ENCODE measurements around the gene OXCT2. TPM values are rescaled to one million over a fixed set of nuclear protein-coding genes. Genes with fewer than 3 reads are reported as not detected.

The OXCT2 gene
- polyA plus RNA-seq, 1 of the 3 experiments (the other 2 are of a cell fraction), result 0.44 TPM

DNA sequence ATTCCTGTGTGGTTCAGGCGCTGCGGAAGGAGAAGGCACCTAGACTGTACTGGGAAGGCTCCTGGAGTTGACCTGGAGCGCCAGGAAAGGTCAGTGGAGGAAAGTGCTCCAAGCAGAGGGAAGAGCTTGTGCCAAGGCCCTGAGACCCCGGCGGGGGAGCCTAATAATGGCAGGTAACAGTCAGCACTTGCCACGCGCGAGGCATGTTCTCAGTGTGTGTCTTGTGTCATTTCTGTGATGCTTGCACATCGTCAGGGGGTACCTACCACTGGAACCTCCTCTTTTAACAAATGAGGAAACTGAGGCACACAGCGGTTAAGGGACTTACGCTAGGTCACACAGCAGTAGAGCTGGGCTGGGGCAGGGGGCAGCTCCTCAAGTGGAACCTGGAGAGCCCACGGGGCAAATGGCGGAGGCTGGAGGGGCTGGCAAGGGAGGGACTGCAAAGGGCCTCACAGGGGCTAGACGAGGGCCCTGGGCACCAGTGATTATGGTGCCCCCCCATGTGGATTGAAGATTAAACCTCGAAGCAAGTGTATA lies 18.5 kb upstream of the OXCT2 start (continued):
- no peak for TF ChIP-seq SMC3 (IDR thresholded peaks at IDR 0.05; ENCODE audit: low read depth, low read length)
- no peak for TF ChIP-seq YY1 (IDR thresholded peaks at IDR 0.05; ENCODE audit: low read depth)
- TF ChIP-seq MXI1 (IDR thresholded peaks at IDR 0.05; ENCODE audit: low read depth, low read length), result no peak
- TF ChIP-seq, protein P1, sequence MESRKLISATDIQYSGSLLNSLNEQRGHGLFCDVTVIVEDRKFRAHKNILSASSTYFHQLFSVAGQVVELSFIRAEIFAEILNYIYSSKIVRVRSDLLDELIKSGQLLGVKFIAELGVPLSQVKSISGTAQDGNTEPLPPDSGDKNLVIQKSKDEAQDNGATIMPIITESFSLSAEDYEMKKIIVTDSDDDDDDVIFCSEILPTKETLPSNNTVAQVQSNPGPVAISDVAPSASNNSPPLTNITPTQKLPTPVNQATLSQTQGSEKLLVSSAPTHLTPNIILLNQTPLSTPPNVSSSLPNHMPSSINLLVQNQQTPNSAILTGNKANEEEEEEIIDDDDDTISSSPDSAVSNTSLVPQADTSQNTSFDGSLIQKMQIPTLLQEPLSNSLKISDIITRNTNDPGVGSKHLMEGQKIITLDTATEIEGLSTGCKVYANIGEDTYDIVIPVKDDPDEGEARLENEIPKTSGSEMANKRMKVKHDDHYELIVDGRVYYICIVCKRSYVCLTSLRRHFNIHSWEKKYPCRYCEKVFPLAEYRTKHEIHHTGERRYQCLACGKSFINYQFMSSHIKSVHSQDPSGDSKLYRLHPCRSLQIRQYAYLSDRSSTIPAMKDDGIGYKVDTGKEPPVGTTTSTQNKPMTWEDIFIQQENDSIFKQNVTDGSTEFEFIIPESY (IDR thresholded peaks at IDR 0.05; ENCODE audit: borderline replicate concordance, low read depth), result no peak
- no peak for TF ChIP-seq TAF1 (IDR thresholded peaks at IDR 0.05; ENCODE audit: borderline replicate concordance, low read depth, low read length)
- no peak for TF ChIP-seq JUND (IDR thresholded peaks at IDR 0.05)
- TF ChIP-seq, protein P2, sequence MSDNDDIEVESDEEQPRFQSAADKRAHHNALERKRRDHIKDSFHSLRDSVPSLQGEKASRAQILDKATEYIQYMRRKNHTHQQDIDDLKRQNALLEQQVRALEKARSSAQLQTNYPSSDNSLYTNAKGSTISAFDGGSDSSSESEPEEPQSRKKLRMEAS (IDR thresholded peaks at IDR 0.05; ENCODE audit: low read depth), result no peak

DNA sequence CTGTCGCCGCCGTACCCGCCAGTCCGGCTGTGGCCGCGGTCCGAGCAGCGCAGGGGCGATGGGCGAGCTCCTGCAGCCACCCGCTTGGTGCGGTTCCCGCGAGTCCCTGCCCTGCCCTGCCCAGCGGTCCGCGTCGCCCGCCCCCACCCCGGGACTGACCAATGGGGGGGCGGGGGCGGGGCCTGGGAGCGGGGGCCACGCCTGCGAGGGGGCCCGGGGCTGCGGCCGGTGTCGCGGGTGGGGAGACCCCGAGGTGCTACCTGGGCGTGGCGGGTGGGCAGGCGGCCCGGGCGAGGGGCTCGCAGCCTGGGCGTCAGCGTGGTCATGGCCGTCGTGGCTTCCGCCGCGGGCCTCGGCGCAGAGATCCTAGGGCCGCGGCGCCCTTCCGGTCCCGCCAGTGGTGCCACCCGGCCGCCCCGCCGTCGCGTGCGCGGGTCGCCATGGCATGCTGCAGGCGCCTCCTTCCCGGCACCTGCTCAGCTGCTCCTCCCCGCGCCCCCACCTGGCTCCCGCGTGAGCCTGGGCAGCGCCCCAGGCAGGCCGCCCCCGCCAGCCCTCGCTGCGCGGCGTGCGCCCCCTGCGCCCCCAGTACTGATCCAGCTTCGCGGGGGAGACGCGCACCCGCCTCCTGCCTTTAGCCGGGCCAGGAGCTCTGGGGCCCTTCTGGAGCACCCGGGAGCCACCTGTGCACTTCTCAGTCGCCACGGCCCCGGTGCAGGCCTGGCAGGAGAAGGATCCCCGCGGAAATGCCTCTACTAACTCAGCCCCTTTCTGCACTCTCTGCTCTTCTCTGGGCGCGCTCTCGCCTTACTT lies 17.8 kb upstream of the OXCT2 start, which contains the start of gene BMP8B:
BMP8B (minus strand) TSS at position 108 of the 813 bp plus-strand sequence. CDS start 380 bp downstream, outside the sequence.
- peak; percentile 98 for DNase-seq
- no peak within 1 kb of the TSS for H3K9ac ChIP-seq
- peak within 1 kb of the TSS in 1 of 2 experiments; percentile 47; a peak in 2 of 4 replicates for H3K4me3 ChIP-seq (ENCODE audit: low read depth in 2 of 2, low read length in 1 of 2)
- H3K4me1 ChIP-seq (ENCODE audit: control insufficient read depth in 1 of 2, insufficient read depth in 2 of 2, low read depth in 1 of 2, low read length in 1 of 2), result peaks cover 0 to 5% of the 10 kb centered on the region in 2 experiments; a peak in 1 of 4 replicates
- POLR2A ChIA-PET, result interaction anchor here (1.0 kb wide), 1 partner anchor 113 kb away, joined by 3 read pairs; the partner anchor contains the start of gene MYCL
- no peaks in the 10 kb centered on the region for H3K79me2 ChIP-seq (ENCODE audit: insufficient read depth)
- TF ChIP-seq, protein P2 (IDR thresholded peaks at IDR 0.05; ENCODE audit: low read depth), result no peak
- TF ChIP-seq, protein P3, sequence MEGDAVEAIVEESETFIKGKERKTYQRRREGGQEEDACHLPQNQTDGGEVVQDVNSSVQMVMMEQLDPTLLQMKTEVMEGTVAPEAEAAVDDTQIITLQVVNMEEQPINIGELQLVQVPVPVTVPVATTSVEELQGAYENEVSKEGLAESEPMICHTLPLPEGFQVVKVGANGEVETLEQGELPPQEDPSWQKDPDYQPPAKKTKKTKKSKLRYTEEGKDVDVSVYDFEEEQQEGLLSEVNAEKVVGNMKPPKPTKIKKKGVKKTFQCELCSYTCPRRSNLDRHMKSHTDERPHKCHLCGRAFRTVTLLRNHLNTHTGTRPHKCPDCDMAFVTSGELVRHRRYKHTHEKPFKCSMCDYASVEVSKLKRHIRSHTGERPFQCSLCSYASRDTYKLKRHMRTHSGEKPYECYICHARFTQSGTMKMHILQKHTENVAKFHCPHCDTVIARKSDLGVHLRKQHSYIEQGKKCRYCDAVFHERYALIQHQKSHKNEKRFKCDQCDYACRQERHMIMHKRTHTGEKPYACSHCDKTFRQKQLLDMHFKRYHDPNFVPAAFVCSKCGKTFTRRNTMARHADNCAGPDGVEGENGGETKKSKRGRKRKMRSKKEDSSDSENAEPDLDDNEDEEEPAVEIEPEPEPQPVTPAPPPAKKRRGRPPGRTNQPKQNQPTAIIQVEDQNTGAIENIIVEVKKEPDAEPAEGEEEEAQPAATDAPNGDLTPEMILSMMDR (IDR thresholded peaks at IDR 0.05), result no peak
- TF ChIP-seq MXI1 (IDR thresholded peaks at IDR 0.05; ENCODE audit: low read depth, low read length), result peak; percentile 15; the same call in 1 of the 2 replicates
- no peaks in the 10 kb centered on the region for H3F3A ChIP-seq (replicated peaks; ENCODE audit: insufficient read depth)
- H4K20me1 ChIP-seq (ENCODE audit: insufficient read depth), result no peaks in the 10 kb centered on the region
- 25% methylated on average over 14 of the region's 91 CpGs for WGBS (ENCODE audit: low lambda C conversion rate)
- CTCF ChIA-PET, result interaction anchor here (1.2 kb wide), 1 partner anchor 10 kb away, joined by 4 read pairs; no protein-coding TSS in a partner anchor
- H3K9me3 ChIP-seq, result no peaks in the 10 kb centered on the region
- H3K9me2 ChIP-seq, result no peaks in the 10 kb centered on the region
- no peak within 1 kb of the TSS for H2AFZ ChIP-seq (ENCODE audit: low read depth)
- no peak within 1 kb of the TSS for H3K4me2 ChIP-seq
- peaks cover 14% of the 10 kb centered on the region for H3K27me3 ChIP-seq (ENCODE audit: insufficient read depth)
- H3K27ac ChIP-seq (ENCODE audit: low read depth in 2 of 2, low read length in 1 of 2), result no peak within 1 kb of the TSS; a peak in 1 of 4 replicates
- no peaks in the 10 kb centered on the region for H3K36me3 ChIP-seq (replicated peaks in 1 of 2; ENCODE audit: control insufficient read depth in 1 of 2, insufficient read depth in 2 of 2, low read length in 1 of 2)
